ENCODE results near the gene ALOXE3. TPM values are rescaled to one million over a fixed set of nuclear protein-coding genes. Genes with fewer than 3 reads are reported as not detected.
A peak's percentile ranks its signal among the peaks of the same experiment; 100 is the strongest.

ALOXE3 gene
- total and polyA plus RNA-seq, 2 of the 8 experiments (the other 6 are each of a cell fraction or from before 2014, with no cell fraction given): 0.26 TPM; not detected in 1

DNA sequence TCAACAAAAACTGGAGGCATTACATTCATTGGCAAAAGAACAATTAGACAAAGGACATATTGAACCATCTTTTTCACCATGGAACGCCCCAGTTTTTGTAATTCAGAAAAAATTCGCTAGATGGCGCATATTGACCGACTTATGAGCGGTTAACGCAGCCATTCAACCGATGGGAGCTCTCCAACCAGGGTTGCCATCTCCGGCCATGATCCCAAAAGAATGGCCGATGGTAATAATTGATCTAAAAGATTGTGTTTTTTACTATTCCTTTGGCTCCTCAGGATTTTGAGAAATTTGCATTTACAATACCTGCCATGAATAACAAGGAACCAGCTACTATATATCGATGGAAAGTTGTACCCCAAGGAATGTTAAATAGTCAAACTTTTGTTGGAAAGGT, 58.0 kb downstream of the ALOXE3 start (continued):
- TF ChIP-seq SIRT6 (IDR thresholded peaks at IDR 0.05; ENCODE audit: low read length) (no peak), CREB1 (IDR thresholded peaks at IDR 0.05) (no peak), KDM4A (IDR thresholded peaks at IDR 0.05; ENCODE audit: low read depth, low read length, severe bottlenecking) (no peak), SP4 (IDR thresholded peaks at IDR 0.05; ENCODE audit: low read length) (no peak), GTF2F1 (IDR thresholded peaks at IDR 0.05; ENCODE audit: borderline replicate concordance, low read depth, low read length) (no peak), CHD1 (IDR thresholded peaks at IDR 0.05; ENCODE audit: low read depth, low read length) (no peak), YY1 (IDR thresholded peaks at IDR 0.05; ENCODE audit: low read depth, low read length) (peak; percentile 92)
- TF ChIP-seq, protein P1, sequence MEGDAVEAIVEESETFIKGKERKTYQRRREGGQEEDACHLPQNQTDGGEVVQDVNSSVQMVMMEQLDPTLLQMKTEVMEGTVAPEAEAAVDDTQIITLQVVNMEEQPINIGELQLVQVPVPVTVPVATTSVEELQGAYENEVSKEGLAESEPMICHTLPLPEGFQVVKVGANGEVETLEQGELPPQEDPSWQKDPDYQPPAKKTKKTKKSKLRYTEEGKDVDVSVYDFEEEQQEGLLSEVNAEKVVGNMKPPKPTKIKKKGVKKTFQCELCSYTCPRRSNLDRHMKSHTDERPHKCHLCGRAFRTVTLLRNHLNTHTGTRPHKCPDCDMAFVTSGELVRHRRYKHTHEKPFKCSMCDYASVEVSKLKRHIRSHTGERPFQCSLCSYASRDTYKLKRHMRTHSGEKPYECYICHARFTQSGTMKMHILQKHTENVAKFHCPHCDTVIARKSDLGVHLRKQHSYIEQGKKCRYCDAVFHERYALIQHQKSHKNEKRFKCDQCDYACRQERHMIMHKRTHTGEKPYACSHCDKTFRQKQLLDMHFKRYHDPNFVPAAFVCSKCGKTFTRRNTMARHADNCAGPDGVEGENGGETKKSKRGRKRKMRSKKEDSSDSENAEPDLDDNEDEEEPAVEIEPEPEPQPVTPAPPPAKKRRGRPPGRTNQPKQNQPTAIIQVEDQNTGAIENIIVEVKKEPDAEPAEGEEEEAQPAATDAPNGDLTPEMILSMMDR (IDR thresholded peaks at IDR 0.05; ENCODE audit: control extremely low read depth in 1 of 3, insufficient read depth in 1 of 3, low read depth in 1 of 3, low read length in 3 of 3): peak; percentile 27 to 80 (median 63)
- TF ChIP-seq, protein P2, sequence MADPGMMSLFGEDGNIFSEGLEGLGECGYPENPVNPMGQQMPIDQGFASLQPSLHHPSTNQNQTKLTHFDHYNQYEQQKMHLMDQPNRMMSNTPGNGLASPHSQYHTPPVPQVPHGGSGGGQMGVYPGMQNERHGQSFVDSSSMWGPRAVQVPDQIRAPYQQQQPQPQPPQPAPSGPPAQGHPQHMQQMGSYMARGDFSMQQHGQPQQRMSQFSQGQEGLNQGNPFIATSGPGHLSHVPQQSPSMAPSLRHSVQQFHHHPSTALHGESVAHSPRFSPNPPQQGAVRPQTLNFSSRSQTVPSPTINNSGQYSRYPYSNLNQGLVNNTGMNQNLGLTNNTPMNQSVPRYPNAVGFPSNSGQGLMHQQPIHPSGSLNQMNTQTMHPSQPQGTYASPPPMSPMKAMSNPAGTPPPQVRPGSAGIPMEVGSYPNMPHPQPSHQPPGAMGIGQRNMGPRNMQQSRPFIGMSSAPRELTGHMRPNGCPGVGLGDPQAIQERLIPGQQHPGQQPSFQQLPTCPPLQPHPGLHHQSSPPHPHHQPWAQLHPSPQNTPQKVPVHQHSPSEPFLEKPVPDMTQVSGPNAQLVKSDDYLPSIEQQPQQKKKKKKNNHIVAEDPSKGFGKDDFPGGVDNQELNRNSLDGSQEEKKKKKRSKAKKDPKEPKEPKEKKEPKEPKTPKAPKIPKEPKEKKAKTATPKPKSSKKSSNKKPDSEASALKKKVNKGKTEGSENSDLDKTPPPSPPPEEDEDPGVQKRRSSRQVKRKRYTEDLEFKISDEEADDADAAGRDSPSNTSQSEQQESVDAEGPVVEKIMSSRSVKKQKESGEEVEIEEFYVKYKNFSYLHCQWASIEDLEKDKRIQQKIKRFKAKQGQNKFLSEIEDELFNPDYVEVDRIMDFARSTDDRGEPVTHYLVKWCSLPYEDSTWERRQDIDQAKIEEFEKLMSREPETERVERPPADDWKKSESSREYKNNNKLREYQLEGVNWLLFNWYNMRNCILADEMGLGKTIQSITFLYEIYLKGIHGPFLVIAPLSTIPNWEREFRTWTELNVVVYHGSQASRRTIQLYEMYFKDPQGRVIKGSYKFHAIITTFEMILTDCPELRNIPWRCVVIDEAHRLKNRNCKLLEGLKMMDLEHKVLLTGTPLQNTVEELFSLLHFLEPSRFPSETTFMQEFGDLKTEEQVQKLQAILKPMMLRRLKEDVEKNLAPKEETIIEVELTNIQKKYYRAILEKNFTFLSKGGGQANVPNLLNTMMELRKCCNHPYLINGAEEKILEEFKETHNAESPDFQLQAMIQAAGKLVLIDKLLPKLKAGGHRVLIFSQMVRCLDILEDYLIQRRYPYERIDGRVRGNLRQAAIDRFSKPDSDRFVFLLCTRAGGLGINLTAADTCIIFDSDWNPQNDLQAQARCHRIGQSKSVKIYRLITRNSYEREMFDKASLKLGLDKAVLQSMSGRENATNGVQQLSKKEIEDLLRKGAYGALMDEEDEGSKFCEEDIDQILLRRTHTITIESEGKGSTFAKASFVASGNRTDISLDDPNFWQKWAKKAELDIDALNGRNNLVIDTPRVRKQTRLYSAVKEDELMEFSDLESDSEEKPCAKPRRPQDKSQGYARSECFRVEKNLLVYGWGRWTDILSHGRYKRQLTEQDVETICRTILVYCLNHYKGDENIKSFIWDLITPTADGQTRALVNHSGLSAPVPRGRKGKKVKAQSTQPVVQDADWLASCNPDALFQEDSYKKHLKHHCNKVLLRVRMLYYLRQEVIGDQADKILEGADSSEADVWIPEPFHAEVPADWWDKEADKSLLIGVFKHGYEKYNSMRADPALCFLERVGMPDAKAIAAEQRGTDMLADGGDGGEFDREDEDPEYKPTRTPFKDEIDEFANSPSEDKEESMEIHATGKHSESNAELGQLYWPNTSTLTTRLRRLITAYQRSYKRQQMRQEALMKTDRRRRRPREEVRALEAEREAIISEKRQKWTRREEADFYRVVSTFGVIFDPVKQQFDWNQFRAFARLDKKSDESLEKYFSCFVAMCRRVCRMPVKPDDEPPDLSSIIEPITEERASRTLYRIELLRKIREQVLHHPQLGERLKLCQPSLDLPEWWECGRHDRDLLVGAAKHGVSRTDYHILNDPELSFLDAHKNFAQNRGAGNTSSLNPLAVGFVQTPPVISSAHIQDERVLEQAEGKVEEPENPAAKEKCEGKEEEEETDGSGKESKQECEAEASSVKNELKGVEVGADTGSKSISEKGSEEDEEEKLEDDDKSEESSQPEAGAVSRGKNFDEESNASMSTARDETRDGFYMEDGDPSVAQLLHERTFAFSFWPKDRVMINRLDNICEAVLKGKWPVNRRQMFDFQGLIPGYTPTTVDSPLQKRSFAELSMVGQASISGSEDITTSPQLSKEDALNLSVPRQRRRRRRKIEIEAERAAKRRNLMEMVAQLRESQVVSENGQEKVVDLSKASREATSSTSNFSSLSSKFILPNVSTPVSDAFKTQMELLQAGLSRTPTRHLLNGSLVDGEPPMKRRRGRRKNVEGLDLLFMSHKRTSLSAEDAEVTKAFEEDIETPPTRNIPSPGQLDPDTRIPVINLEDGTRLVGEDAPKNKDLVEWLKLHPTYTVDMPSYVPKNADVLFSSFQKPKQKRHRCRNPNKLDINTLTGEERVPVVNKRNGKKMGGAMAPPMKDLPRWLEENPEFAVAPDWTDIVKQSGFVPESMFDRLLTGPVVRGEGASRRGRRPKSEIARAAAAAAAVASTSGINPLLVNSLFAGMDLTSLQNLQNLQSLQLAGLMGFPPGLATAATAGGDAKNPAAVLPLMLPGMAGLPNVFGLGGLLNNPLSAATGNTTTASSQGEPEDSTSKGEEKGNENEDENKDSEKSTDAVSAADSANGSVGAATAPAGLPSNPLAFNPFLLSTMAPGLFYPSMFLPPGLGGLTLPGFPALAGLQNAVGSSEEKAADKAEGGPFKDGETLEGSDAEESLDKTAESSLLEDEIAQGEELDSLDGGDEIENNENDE (IDR thresholded peaks at IDR 0.05; ENCODE audit: insufficient replicate concordance, low read length): no peak

All from H1 (cell line).